Stomach (tissue), 4 donors: ENCODE data around the gene DPP7.

Experiments used
- POLR2A ChIP-seq, 4 donors: fragments of 450-650 bp; IDR thresholded peaks; one replicate each; pipeline ENCODE4 v1.6.1; 2016; ENCODE audit warnings: antibody characterized with exemption in 4 of 4, control low read depth in 2 of 4, mild to moderate bottlenecking in 1 of 4, moderate library complexity in 1 of 4
- POLR2AphosphoS5 ChIP-seq, 3 donors: sonication (generic); formaldehyde crosslinking; IDR thresholded peaks; one replicate each; pipeline ENCODE4 v1.6.1; 2016; ENCODE audit warnings: antibody characterized with exemption in 3 of 3
- TF ChIP-seq, protein P1 (sequence below), 7 experiments: fragments of 450-650 bp in 4 of 7; fragments of 200-600 bp in 3 of 7; sonication (generic) in 3 of 7; IDR thresholded peaks; one replicate each; pipeline ENCODE4 v1.5.1; 2016 to 2019; ENCODE audit warnings: antibody characterized with exemption in 7 of 7, control low read depth in 2 of 7, mild to moderate bottlenecking in 1 of 7

DNA sequence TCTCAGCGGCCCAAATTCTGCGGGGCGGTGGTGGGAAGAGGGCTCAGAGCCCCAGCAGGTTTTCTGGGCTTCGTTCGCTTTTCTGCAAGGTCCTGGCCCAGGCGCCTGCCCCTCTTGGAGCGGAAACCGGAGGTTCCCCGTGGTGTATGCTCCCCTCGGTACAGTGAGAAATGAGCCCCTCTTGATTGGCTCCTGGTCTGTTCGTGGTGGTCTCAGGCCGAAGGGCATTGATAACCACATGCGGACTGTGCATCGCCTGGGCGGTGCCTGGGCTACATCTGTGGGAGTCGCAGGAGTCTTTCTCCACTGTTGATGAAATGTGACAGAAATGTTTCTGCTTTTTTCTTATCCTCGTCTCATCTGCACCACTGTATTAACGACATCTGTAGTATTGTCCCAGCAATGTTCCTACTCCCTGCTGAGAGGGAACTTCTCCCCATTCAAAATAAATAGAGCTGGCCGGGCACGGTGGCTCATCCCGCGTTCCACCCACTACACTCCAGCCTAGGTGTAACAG lies 27.1 kb downstream of the DPP7 start:
- TF ChIP-seq POLR2A (IDR thresholded peaks at IDR 0.05) (no peak), POLR2AphosphoS5 (IDR thresholded peaks at IDR 0.05) (no peak)
- TF ChIP-seq, protein P1, sequence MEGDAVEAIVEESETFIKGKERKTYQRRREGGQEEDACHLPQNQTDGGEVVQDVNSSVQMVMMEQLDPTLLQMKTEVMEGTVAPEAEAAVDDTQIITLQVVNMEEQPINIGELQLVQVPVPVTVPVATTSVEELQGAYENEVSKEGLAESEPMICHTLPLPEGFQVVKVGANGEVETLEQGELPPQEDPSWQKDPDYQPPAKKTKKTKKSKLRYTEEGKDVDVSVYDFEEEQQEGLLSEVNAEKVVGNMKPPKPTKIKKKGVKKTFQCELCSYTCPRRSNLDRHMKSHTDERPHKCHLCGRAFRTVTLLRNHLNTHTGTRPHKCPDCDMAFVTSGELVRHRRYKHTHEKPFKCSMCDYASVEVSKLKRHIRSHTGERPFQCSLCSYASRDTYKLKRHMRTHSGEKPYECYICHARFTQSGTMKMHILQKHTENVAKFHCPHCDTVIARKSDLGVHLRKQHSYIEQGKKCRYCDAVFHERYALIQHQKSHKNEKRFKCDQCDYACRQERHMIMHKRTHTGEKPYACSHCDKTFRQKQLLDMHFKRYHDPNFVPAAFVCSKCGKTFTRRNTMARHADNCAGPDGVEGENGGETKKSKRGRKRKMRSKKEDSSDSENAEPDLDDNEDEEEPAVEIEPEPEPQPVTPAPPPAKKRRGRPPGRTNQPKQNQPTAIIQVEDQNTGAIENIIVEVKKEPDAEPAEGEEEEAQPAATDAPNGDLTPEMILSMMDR (IDR thresholded peaks at IDR 0.05): no peak
